Measurements from ENCODE around the gene CLRN3. TPM values are rescaled to one million over a fixed set of nuclear protein-coding genes. Genes with fewer than 3 reads are reported as not detected.

Gene CLRN3
- total and polyA plus RNA-seq, 2 experiments from 2014 or later, result not detected

GRCh38 chr10:127905001-127905847 is 12.5 kb upstream of the CLRN3 start:
- no peak overlapping the region for H3K4me2 ChIP-seq
- H3K4me3 Mint-ChIP-seq, result no peak overlapping the region
- DNase-seq (ENCODE audit: low spot score) (no peak), ATAC-seq (no peak)
- no peaks in the 10 kb centered on the region for H3K36me3 Mint-ChIP-seq (ENCODE audit: low read depth)
- H3K9me3 Mint-ChIP-seq, result no peaks in the 10 kb centered on the region; the same call in 2 of the 3 replicates
- peaks cover 15% of the 10 kb centered on the region for H3K27me3 Mint-ChIP-seq (ENCODE audit: insufficient read depth, low read depth, poor library complexity)
- H4K20me1 ChIP-seq (replicated peaks; ENCODE audit: insufficient read depth), result no peaks in the 10 kb centered on the region
- H3K27ac ChIP-seq (ENCODE audit: low read depth), result no peak overlapping the region
- H3K4me1 Mint-ChIP-seq, result peaks cover 2% of the 10 kb centered on the region; the same call in 2 of the 3 replicates
- H3F3A ChIP-seq (replicated peaks; ENCODE audit: low read depth), result no peaks in the 10 kb centered on the region
- no peak overlapping the region for H2AFZ ChIP-seq
- no peak overlapping the region for H3K4me3 ChIP-seq
- H3K36me3 ChIP-seq (ENCODE audit: insufficient read depth), result no peaks in the 10 kb centered on the region
- H3K9me2 ChIP-seq (ENCODE audit: insufficient read depth), result no peaks in the 10 kb centered on the region
- H3K4me1 ChIP-seq (ENCODE audit: insufficient read depth), result no peaks in the 10 kb centered on the region
- TF ChIP-seq, protein P1, sequence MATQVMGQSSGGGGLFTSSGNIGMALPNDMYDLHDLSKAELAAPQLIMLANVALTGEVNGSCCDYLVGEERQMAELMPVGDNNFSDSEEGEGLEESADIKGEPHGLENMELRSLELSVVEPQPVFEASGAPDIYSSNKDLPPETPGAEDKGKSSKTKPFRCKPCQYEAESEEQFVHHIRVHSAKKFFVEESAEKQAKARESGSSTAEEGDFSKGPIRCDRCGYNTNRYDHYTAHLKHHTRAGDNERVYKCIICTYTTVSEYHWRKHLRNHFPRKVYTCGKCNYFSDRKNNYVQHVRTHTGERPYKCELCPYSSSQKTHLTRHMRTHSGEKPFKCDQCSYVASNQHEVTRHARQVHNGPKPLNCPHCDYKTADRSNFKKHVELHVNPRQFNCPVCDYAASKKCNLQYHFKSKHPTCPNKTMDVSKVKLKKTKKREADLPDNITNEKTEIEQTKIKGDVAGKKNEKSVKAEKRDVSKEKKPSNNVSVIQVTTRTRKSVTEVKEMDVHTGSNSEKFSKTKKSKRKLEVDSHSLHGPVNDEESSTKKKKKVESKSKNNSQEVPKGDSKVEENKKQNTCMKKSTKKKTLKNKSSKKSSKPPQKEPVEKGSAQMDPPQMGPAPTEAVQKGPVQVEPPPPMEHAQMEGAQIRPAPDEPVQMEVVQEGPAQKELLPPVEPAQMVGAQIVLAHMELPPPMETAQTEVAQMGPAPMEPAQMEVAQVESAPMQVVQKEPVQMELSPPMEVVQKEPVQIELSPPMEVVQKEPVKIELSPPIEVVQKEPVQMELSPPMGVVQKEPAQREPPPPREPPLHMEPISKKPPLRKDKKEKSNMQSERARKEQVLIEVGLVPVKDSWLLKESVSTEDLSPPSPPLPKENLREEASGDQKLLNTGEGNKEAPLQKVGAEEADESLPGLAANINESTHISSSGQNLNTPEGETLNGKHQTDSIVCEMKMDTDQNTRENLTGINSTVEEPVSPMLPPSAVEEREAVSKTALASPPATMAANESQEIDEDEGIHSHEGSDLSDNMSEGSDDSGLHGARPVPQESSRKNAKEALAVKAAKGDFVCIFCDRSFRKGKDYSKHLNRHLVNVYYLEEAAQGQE (IDR thresholded peaks at IDR 0.05; ENCODE audit: unreplicated experiment), result no peak
- TF ChIP-seq, protein P2, sequence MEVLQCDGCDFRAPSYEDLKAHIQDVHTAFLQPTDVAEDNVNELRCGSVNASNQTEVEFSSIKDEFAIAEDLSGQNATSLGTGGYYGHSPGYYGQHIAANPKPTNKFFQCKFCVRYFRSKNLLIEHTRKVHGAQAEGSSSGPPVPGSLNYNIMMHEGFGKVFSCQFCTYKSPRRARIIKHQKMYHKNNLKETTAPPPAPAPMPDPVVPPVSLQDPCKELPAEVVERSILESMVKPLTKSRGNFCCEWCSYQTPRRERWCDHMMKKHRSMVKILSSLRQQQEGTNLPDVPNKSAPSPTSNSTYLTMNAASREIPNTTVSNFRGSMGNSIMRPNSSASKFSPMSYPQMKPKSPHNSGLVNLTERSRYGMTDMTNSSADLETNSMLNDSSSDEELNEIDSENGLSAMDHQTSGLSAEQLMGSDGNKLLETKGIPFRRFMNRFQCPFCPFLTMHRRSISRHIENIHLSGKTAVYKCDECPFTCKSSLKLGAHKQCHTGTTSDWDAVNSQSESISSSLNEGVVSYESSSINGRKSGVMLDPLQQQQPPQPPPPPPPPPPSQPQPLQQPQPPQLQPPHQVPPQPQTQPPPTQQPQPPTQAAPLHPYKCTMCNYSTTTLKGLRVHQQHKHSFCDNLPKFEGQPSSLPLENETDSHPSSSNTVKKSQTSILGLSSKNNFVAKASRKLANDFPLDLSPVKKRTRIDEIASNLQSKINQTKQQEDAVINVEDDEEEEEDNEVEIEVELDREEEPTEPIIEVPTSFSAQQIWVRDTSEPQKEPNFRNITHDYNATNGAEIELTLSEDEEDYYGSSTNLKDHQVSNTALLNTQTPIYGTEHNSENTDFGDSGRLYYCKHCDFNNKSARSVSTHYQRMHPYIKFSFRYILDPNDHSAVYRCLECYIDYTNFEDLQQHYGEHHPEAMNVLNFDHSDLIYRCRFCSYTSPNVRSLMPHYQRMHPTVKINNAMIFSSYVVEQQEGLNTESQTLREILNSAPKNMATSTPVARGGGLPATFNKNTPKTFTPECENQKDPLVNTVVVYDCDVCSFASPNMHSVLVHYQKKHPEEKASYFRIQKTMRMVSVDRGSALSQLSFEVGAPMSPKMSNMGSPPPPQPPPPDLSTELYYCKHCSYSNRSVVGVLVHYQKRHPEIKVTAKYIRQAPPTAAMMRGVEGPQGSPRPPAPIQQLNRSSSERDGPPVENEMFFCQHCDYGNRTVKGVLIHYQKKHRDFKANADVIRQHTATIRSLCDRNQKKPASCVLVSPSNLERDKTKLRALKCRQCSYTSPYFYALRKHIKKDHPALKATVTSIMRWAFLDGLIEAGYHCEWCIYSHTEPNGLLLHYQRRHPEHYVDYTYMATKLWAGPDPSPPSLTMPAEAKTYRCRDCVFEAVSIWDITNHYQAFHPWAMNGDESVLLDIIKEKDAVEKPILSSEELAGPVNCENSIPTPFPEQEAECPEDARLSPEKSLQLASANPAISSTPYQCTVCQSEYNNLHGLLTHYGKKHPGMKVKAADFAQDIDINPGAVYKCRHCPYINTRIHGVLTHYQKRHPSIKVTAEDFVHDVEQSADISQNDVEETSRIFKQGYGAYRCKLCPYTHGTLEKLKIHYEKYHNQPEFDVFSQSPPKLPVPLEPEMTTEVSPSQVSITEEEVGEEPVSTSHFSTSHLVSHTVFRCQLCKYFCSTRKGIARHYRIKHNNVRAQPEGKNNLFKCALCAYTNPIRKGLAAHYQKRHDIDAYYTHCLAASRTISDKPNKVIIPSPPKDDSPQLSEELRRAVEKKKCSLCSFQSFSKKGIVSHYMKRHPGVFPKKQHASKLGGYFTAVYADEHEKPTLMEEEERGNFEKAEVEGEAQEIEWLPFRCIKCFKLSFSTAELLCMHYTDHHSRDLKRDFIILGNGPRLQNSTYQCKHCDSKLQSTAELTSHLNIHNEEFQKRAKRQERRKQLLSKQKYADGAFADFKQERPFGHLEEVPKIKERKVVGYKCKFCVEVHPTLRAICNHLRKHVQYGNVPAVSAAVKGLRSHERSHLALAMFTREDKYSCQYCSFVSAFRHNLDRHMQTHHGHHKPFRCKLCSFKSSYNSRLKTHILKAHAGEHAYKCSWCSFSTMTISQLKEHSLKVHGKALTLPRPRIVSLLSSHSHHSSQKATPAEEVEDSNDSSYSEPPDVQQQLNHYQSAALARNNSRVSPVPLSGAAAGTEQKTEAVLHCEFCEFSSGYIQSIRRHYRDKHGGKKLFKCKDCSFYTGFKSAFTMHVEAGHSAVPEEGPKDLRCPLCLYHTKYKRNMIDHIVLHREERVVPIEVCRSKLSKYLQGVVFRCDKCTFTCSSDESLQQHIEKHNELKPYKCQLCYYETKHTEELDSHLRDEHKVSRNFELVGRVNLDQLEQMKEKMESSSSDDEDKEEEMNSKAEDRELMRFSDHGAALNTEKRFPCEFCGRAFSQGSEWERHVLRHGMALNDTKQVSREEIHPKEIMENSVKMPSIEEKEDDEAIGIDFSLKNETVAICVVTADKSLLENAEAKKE (CRISPR knock-in tag; IDR thresholded peaks at IDR 0.05), result no peak
- TF ChIP-seq ZNF114 (CRISPR knock-in tag; IDR thresholded peaks at IDR 0.05), result no peak
- TF ChIP-seq STAT1 (IDR thresholded peaks at IDR 0.05; ENCODE audit: unreplicated experiment), result no peak
- TF ChIP-seq JUNB (IDR thresholded peaks at IDR 0.05; ENCODE audit: unreplicated experiment), result no peak
- no peak for TF ChIP-seq ZNF331 (CRISPR knock-in tag; IDR thresholded peaks at IDR 0.05; ENCODE audit: low read depth)
- no peak for TF ChIP-seq ETS1 (IDR thresholded peaks at IDR 0.05)
- TF ChIP-seq EZH2 (IDR thresholded peaks at IDR 0.05; ENCODE audit: low read depth, unreplicated experiment), result no peak
- TF ChIP-seq, protein P3, sequence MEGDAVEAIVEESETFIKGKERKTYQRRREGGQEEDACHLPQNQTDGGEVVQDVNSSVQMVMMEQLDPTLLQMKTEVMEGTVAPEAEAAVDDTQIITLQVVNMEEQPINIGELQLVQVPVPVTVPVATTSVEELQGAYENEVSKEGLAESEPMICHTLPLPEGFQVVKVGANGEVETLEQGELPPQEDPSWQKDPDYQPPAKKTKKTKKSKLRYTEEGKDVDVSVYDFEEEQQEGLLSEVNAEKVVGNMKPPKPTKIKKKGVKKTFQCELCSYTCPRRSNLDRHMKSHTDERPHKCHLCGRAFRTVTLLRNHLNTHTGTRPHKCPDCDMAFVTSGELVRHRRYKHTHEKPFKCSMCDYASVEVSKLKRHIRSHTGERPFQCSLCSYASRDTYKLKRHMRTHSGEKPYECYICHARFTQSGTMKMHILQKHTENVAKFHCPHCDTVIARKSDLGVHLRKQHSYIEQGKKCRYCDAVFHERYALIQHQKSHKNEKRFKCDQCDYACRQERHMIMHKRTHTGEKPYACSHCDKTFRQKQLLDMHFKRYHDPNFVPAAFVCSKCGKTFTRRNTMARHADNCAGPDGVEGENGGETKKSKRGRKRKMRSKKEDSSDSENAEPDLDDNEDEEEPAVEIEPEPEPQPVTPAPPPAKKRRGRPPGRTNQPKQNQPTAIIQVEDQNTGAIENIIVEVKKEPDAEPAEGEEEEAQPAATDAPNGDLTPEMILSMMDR (conservative IDR thresholded peaks at IDR 0.05; ENCODE audit: low read depth in 2 of 2), result no peak
- TF ChIP-seq EZH2phosphoT487 (IDR thresholded peaks at IDR 0.05; ENCODE audit: unreplicated experiment), result no peak
- TF ChIP-seq NANOG (IDR thresholded peaks at IDR 0.05; ENCODE audit: borderline replicate concordance), result no peak
- no peak for TF ChIP-seq CREB1 (CRISPR knock-in tag; IDR thresholded peaks at IDR 0.05; ENCODE audit: low read depth)
- TF ChIP-seq POLR2AphosphoS5 (IDR thresholded peaks at IDR 0.05; ENCODE audit: low read depth), result no peak
- no peak overlapping the region for H3K27ac Mint-ChIP-seq
- no peaks in the 10 kb centered on the region for H3K79me2 ChIP-seq (replicated peaks; ENCODE audit: insufficient read depth)
- H3K27me3 ChIP-seq (ENCODE audit: insufficient read depth), result peaks cover 9% of the 10 kb centered on the region

Measured in GM23338 (cell line).